HG02943 (cell line): ENCODE results near the gene KCNK18.
"Not testable (repeated sequence)": the region's sequence is repeated elsewhere in the genome, so short reads cannot be mapped to it uniquely, and the experiment has no call there.

Source experiments
- ATAC-seq: cut with Tn5 transposase; IDR thresholded peaks from one replicate; pipeline ENCODE4 v1.9.1; 2021; ENCODE audit warnings: mild to moderate bottlenecking, low read depth, moderate library complexity; ENCODE audit not compliant: unreplicated experiment

The KCNK18 gene

DNA sequence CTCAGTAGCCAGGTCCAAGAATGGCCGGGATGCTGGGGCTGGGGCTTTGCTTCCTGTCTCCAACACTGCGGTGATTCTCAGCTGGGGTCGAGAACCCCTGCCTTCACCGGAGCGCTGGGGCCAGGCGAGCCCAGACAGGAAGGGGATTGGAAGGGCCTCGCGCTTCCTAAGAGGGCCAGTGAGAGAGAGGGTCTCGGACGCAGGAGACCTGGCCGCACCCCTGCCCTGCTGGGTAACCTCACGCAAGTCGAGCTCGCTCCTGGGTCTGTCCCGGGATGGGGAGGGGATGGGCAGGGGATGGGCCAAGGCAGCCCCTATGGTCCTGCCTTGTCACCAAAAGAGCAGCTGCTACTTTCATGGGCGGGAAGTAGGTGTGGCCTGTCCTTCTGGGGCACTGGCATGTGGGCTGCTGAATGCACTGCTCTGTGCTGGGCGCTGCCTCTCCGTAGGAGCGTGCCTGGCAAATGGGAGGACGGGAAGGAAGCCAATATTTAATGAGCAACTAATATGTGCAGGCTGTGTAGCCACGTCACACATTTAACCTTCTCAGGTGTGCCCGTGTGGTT is 20.0 kb downstream of the KCNK18 start:
- ATAC-seq, result peak; percentile 33

DNA sequence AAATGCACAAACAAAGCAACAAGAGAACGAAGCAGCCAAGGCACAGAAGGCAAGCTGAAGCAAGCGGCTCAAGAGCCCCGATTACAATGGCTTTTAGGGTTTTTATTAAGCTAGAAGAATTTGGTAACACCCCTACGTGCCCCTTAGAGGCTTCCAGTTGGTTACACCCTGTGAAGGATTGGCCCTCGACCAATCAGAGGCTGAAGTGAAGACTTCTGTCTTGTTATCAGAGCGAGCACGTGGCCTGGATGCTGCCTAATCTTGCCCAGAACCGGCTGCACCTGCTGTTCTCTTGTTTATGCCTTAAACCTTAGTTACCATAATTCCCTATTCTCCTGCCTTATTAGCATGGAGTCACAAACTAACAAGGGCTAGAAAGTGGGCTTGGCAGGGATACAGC is 21.4 kb downstream of the KCNK18 start:
- ATAC-seq, result no peak

DNA sequence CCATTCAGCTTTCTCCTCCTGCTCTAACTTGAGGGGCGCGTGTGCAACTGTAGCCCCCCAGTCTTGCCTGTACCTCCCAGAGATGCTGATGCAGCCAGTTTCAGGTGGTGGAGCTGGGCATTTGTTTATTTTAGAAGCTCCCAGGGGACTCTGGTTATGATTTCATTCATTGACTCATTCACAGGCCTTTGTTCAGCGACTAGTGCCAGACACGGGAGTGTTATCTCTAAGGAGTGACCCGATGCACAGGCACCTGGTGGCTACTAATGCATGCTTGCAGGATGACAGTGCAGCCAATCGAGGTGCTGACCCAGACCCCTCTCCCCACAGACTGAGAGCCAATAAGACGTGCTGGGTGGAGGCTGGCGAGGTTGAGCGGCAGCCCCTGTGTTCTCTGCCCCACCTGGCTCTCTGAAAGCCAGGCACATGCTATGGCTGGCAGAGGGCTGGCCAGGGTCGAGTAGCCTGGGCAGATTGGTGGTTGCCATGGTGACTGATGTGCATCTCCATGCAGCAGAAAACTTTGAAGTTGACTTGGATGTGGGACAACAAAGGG is 23.9 kb downstream of the KCNK18 start:
- no peak for ATAC-seq

DNA sequence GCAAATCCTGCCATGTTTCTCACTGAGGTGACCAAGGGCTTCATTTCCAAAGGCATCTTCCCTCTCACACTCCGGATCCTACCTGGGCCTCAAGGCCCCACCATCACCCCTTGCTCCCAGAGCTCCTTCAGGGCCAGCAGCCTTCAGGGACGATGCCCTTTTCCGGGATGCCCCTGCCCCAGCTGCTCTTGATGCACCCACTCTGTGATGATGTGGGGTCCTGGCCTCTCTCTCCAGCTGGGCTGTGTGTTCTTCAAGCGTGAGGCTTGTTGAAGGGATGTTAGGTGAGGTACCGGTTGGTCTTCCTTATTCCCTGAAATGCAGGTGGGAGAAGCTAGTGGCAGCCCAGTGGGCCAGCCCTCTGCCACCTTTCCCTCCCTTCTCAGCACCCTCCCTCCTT is 25.3 kb downstream of the KCNK18 start:
- no peak for ATAC-seq

DNA sequence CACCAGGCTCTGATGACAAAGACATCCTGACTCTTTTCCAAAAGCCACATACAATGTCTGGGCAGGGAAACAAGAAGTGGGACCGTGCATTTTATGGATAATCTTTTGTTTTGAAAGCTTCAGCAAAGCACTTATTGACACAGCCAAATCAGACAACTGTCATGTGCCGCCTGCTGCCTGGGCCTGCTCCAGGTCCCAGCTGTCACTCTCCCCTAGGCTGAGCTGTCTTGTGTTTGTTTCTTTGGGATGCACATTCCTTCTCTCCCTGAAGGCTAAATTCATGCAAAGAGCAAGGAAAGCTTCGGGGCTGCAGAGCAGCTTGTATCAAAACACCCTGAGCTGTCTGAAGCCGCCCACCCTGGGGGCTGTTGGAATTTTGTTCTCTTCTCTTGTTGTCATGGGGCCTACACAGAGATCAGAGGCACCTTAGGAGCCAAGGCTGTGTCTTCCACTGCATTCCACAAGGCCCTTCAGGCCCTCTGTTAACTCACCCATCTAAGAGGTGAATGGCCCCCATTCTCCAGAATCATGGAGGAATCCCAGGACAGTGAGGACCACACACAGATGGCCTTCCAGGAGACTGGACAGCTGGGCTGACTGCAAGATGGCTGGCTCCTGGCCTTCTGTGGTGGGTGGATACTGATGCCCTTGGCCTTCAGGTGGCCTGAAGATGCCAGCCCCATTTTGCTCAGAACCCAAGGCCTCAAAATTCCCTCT is 25.8 kb downstream of the KCNK18 start:
- no peak for ATAC-seq

DNA sequence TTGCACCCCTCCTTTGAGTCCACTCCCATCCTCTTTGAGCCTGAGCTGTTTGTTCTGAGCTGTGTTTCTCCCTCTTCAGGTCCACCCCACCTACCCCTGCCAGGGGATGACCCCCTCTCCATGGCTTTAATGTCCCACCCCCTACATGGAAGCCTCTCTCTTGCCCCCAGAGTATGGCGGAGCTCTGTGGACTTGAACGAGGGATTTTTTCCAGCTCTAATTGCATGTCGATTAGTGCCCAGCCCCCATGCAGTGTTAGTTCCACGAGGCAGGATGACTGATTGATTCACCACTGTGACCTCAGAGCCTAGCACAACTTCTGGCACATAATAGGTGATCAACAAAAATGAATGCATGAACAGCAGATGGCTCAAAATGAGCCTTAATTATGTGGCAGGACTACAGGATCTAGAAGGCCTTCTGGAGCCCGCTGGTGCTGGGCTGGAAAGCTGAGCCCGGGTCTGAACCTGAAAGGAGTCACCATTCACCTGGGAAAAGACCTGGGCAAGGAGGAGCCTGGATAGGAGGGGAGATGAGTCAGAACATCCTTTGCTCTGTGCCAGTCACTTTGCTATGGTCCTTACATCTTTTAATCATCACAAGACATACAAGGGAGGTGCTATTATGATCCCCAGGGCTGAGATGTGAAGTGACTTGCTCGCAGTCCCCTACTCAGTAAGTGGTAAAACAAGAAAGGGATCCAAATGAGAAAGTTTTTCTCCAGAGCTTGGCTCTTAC is 26.6 kb downstream of the KCNK18 start:
- no peak for ATAC-seq

DNA sequence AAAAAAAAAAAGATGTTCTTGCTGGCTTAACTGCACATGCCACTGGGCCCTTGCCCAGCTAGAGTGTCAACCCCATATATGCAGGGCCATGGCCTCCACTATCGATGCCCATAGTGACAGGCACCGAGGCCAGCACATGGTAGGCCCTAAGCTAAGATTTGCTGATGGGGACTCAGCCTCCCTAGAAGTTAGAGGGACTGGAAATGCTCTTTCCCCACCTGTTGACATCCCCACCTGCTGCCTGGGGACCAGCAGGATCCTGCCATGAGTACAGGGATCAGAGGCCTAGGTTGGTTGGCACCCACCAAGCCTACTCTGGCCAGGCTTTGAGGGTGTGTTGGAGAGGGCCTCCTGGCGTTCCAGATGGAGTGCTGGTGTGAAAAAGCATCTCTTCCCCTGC is 27.6 kb downstream of the KCNK18 start:
- no peak for ATAC-seq

DNA sequence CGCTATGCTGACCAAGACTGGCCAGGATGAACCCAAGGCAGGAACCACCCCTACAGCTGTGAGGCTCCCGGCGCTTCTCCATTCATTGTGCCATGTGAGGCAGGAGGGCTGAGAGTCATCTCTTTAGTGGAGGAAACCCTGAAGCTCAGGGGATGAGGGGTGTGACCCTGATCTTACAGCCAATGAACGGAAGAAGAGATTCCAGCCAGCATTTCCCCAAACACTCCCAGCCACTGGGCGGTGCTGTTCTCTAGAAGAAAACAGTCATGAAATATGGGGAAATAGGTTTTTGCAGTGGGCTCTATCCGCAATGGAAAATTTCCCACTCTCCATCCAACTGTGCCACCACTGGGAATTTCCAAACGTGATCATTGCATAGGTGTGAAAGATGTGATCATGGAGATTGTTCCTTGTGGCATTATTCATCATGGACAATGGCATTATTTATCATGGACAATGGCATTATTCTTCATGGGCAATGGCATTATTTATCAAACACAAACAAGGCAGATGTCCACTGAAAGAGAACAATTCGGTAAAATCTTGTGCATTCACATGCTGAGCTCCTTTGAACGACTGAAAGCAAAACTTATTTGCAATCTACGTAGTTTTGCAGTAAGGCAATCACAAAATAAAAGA is 29.6 kb downstream of the KCNK18 start:
- ATAC-seq, result no peak

DNA sequence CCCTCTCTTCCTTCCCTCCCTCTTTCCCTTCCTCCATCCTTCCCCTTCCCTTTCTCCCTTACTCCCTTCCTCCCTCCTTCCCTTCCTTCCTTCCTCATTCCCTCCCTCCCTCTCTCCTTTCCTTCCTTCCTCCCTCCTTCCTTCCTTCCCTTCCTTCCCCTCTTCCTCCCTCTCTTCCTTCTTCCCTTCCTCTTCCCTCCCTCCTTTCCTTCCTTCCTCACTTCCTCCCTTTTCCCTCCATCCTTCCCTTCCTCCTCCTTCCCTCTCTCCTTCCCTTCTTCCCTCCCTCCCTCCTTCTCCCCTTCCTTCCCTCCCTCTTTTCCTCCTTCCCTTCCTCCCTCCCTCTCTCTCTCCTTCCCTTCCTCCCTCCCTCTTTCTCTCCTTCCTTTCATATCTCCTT is 30.9 kb downstream of the KCNK18 start:
- no peak for ATAC-seq

DNA sequence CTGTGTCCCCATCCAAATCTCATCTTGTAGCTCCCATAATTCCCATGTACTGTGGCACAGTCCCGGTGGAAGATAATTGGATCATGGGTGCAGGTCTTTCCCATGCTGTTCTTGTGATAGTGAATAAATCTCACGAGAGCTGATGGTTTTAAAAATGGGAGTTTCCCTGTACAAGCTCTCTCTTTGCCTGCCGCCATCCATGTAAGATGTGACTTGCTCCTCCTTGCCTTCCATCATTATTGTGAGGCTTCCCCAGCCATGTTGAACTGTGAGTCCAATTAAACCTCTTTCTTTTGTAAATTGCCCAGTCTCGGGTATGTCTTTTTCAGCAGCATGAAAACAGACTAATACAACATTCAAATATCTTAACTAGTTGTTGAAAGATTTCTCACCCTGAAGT is 32.8 kb downstream of the KCNK18 start:
- not testable (repeated sequence) for ATAC-seq

DNA sequence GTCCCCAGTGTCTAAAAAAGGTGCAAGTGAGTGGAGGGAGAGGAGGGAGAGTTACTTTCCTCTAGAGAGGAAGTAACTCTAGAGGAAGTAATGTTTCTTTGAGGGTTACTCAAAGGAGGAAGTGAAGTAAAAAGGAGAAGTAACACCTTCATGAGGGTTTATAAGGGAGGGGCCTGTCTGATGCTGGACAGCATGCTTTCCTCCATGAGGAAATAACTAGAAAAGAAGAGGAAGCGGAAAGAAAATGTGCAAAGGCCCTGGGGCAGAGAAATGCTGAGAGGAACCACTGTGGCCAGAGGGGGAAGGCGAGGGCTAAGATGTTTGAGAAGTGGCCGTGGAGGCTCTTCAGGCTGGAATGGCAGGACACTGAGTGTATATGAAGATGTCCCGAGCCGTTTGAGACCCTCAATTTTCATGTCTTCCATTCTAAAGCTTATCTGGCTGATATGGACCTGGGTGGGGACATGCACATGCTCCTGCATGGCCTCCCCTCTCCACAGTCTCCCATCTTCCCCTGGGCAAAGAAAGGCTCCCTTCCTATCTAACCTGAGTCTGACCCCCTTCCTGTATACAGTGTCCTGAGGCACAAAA is 40.2 kb downstream of the KCNK18 start:
- ATAC-seq, result no peak

DNA sequence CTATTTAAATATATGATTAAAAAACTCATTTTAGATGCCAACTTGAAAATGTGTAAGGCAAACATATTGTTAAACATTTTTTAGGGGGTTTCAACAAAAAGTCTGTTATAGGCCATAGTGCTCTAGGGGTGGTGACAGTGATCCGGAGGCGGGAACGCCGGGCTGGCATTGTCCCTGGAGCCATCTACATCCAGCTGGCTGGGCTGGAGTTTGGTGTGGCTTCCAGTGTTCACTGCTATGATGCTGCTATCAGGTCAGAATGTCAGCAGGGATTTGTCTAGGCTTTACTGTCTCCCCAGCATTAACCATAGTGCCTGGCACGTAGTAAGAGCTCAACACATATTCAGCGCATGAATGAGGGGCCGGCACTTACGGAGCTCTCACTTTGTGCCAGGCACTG is 41.8 kb downstream of the KCNK18 start:
- ATAC-seq, result no peak

DNA sequence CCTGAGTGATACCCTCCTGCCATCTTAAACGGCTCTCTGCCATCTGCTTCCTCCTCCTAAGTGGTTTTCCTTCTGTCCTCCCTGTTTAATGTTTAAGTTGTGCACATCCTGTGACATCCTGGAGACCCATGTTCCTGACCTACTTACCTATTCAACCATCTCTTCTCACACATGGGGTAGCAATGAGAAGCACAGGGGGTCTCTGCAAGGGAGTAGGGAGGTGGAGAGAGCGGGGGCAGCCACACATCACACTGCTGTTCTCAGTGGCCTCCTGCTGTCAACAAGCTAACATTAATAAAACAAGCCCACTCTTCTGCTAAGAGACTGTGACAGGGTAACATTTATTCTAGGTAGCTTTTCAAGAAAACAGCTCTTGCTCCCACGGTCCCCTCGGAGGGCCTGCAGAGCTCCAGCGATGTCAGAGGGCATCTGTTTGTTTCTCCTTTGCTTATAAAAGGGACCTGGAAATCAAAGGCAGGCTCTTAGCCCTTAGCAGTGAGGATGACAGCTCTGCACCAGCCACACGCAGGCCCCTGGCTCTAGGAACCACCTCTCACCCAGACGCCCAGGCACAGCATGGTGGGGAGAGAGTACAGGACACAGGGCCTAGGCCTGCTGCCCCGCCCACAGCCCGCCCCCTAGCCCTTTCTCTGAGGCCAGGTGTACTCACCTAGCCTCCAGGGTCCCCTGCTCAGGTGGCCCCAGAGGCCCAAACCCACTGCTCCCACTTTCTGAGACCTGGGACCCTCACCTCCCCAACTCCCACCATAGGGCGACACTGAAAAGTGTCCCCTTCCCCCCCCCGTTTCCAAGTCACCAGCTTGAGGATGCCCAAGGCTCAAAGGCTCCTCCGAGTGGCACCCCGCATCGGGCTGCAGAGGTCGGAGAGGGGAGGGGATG is 42.7 kb downstream of the KCNK18 start:
- no peak for ATAC-seq

DNA sequence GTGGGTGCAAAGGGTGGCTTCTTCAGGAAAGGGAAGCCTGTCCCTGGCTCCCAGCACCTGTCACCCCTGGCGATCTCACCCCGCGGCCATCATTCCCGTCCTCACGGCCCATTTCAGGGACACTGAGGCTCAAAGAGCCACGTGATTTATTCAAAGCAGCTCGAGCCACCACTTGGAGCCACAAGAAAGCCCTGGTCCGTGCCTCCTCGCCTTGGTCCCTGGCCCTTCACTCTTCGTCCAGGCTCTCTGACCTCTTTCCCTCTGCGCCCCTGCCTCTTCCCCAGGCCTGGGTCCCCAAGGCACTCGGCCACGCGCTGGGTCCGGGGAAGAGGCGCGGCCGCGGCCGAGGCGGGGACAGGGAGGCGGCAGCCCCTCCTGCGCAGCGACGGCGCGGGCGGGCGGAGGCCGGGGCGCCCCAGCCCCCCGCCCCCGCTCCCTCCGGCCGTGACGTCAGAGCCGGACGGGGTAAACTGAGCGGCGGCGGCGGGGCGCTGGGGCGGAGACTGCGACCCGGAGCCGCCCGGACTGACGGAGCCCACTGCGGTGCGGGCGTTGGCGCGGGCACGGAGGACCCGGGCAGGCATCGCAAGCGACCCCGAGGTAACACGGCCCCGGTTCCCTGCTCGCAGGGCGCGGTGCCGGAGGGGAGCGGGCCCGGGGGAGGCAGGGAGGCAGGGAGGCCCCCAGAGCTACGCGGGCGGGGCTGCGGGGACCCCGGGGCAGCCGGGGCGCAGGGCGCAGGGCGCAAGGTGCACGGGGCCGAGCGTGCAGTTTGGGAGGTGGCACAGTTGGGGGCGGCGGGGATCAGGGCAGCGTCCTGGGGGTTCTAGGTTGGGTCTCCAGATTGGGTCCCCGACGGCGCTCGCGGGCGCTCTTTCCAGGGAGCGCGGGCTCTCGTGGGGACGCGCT is 43.6 kb downstream of the KCNK18 start, which contains the start of gene SLC18A2:
Gene SLC18A2, plus strand, starts transcription at position 494 of the 909 bp plus-strand sequence. CDS start 580 bp downstream, outside the sequence.
- no peak for ATAC-seq

DNA sequence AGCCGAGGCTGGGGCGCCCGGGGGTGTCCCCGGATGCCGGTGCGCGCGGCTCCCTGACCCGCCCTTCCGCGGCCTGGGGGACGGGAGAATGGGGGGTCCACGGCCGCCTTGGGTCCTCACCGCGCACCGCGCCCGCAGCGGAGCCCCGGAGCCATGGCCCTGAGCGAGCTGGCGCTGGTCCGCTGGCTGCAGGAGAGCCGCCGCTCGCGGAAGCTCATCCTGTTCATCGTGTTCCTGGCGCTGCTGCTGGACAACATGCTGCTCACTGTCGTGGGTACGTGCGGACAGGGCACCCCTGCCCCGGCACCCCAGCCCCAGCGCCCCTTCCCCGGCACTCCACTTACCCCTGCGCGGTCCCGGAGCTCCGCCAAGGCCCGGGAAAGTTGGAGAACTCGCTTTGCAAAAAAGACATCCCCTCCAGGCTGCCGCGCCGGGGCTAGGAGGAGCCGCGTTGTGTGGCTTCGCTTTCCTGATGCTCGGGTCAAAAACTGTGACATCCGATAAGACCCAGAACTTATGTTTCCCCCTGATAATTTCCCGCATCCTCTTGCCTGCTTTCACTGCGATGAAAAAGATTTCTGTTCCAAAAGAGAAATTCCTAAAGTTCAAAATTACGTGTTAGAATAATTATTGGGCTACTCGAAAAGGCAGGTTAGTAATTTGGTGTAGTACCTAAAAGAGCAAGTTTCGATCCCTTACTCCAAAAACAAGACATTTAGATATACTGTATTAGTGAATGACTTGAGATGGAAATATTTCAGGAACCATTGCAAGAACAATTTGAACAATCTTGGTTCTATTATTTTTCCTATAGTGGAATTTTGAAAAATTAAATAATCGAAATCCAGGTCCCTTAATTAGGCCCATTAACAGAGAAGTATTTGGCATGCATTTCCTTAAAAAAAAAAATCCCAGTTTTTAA is 44.5 kb downstream of the KCNK18 start:
- ATAC-seq, result no peak

DNA sequence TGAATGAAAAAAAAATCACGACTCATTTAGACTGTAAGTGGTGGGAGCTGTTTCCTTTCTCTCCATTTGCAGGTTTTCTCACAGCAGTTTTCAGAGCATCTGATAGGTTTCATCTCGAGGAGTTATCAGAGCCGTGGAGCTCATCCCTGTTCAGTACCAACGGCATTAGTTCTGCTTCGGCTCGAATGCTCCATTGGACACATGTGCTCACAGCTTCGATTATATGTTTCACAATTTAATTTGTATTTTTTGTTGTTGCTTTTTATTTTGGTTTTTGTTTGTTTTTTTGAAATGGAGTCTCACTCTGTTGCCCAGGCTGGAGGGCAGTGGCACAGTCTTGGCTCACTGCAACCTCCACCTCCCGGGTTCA is 45.2 kb downstream of the KCNK18 start:
- no peak for ATAC-seq

DNA sequence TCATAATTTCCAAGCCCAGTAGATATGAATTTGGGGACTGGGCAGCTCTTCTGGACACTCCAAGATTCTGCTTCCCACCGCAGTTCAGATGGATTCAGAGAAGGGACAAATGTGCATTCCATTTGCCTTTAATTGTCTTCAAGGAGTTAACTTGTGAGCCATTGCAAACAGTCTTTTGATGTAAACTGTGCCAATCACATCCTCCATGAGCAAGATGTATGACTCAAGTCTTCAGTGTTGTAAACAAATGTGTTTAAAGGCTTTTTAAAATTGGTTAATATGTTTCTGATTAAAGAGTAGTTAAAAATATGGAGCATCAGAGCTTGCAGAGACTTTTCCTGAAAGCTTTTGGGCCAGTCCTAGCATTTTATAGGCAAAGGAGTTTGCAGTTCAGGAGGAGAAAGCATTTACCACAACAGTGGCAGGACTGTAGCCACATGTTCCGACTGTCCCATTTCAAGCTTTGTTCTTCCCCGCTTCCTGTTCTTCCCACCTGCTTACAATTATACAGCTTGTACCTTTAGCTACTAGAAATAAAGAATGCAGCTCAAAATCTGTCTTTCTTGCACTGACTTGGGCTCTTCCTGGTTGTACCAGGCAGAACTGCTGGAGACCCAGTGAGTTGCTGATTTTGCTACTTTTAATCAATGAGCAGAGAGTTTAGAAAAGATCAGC is 49.8 kb downstream of the KCNK18 start:
- no peak for ATAC-seq
